Karpas-422 (cell line): Measurements from ENCODE around the gene HEY2. TPM values are rescaled to one million over a fixed set of nuclear protein-coding genes. Genes with fewer than 3 reads are reported as not detected.

Source experiments
- DNase-seq: peaks from one replicate; pipeline ENCODE4 v3.0.0-alpha.2; 2015
- H2AFZ ChIP-seq: fragments of 200-600 bp; sonication (generic); 2 replicates; pipeline ENCODE4 v1.6.1; 2014; ENCODE audit warnings: antibody characterized with exemption, low read length, mixed read lengths
- H3K27ac ChIP-seq: fragments of 200-600 bp; sonication (generic); 2 replicates; pipeline ENCODE4 v1.5.1; 2014; ENCODE audit warnings: mild to moderate bottlenecking, low read length, moderate library complexity
- H3K27me3 ChIP-seq: fragments of 200-600 bp; sonication (generic); 2 replicates; pipeline ENCODE4 v1.6.1; 2014; ENCODE audit warnings: low read length, mixed read lengths
- H3K36me3 ChIP-seq: fragments of 200-600 bp; sonication (generic); 2 replicates; pipeline ENCODE4 v1.6.1; 2014; ENCODE audit warnings: low read length, mixed read lengths; ENCODE audit not compliant: insufficient read depth
- H3K4me1 ChIP-seq: fragments of 200-600 bp; sonication (generic); 2 replicates; pipeline ENCODE4 v1.6.1; 2014; ENCODE audit warnings: mild to moderate bottlenecking, low read length, mixed read lengths
- H3K4me2 ChIP-seq: fragments of 200-600 bp; sonication (generic); 2 replicates; pipeline ENCODE4 v1.6.1; 2014; ENCODE audit warnings: low read length, low read depth, mild to moderate bottlenecking; ENCODE audit not compliant: poor library complexity, severe bottlenecking
- H3K4me3 ChIP-seq: fragments of 200-600 bp; sonication (generic); 2 replicates; pipeline ENCODE4 v1.5.1; 2014; ENCODE audit warnings: mild to moderate bottlenecking, antibody characterized with exemption, low read length, mixed read lengths
- H3K79me2 ChIP-seq: fragments of 200-600 bp; sonication (generic); 2 replicates; pipeline ENCODE4 v1.6.1; 2014; ENCODE audit warnings: mild to moderate bottlenecking, low read length, mixed read lengths
- H3K9ac ChIP-seq: fragments of 200-600 bp; sonication (generic); 2 replicates; pipeline ENCODE4 v1.6.0; 2014; ENCODE audit warnings: low read length
- H3K9me2 ChIP-seq: fragments of 200-600 bp; sonication (generic), shearing (Covaris generic); replicated peaks from 2 replicates; pipeline ENCODE4 v1.6.0; 2014; ENCODE audit warnings: mild to moderate bottlenecking, low read length, moderate library complexity; ENCODE audit not compliant: insufficient read depth
- H3K9me3 ChIP-seq: fragments of 300-700, 200-600 bp; sonication (generic); 2 replicates; pipeline ENCODE4 v1.6.1; 2014; ENCODE audit warnings: low read length, mixed read lengths
- H4K20me1 ChIP-seq: fragments of 200-600 bp; sonication (generic); 2 replicates; pipeline ENCODE4 v1.6.1; 2014; ENCODE audit warnings: mild to moderate bottlenecking, antibody characterized with exemption, low read length, low read depth; ENCODE audit not compliant: insufficient read depth
- total RNA-seq: library from RNA; depleted of rRNA; stranded (reverse); fragments of >200 nt; shearing (Covaris generic); gene quantifications from 2 replicates; pipeline ENCODE4 v1.2.3, GENCODE V29; 2014; ENCODE audit warnings: low replicate concordance

The HEY2 gene
- total RNA-seq, 1 experiment from 2014 or later = 0.11 TPM

GRCh38 chr6:125792680-125793079, 43.2 kb downstream of the HEY2 start:
- Histone ChIP-seq H3K36me3 (no peaks in the 10 kb centered on the region), H3K27me3 (no peaks in the 10 kb centered on the region), H3K79me2 (peaks cover 73% of the 10 kb centered on the region), H3K4me2 (peak overlapping the region; percentile 87), H3K4me3 (peak overlapping the region; percentile 91), H3K9me3 (no peaks in the 10 kb centered on the region), H3K9me2 (no peaks in the 10 kb centered on the region), H3K4me1 (peaks cover 86% of the 10 kb centered on the region), H4K20me1 (no peaks in the 10 kb centered on the region), H3K27ac (peak overlapping the region; percentile 98), H2AFZ (no peak overlapping the region), H3K9ac (peak overlapping the region; percentile 81)
- peak; percentile 48 for DNase-seq

- H3K9ac ChIP-seq = peak overlapping the region; percentile 81
- peak overlapping the region; percentile 98 for H3K27ac ChIP-seq
- peaks cover 75% of the 10 kb centered on the region for H3K79me2 ChIP-seq
- no peaks in the 10 kb centered on the region for H3K9me3 ChIP-seq
- peaks cover 86% of the 10 kb centered on the region for H3K4me1 ChIP-seq
- no peaks in the 10 kb centered on the region for H3K27me3 ChIP-seq
- peak overlapping the region; percentile 91 for H3K4me3 ChIP-seq
- H2AFZ ChIP-seq = no peak overlapping the region
- DNase-seq = peak; percentile 66
- H4K20me1 ChIP-seq = no peaks in the 10 kb centered on the region
- no peaks in the 10 kb centered on the region for H3K36me3 ChIP-seq
- no peaks in the 10 kb centered on the region for H3K9me2 ChIP-seq
- peak overlapping the region; percentile 87 for H3K4me2 ChIP-seq
Measured at GRCh38 chr6:125793280-125793679, 43.8 kb downstream of the HEY2 start.

GRCh38 chr6:125793863-125794262, 44.4 kb downstream of the HEY2 start:
- Histone ChIP-seq H2AFZ (no peak overlapping the region), H3K4me1 (peaks cover 86% of the 10 kb centered on the region), H3K4me3 (peak overlapping the region; percentile 91), H3K36me3 (no peaks in the 10 kb centered on the region), H3K4me2 (peak overlapping the region; percentile 87), H3K9ac (peak overlapping the region; percentile 81), H3K27ac (peak overlapping the region; percentile 98), H3K9me2 (no peaks in the 10 kb centered on the region), H3K27me3 (no peaks in the 10 kb centered on the region), H3K9me3 (no peaks in the 10 kb centered on the region), H4K20me1 (no peaks in the 10 kb centered on the region), H3K79me2 (peaks cover 75% of the 10 kb centered on the region)
- peak; percentile 67 for DNase-seq

GRCh38 chr6:125794342-125795137, 45.1 kb downstream of the HEY2 start:
- Histone ChIP-seq H3K9me2 (no peaks in the 10 kb centered on the region), H4K20me1 (no peaks in the 10 kb centered on the region), H3K36me3 (peaks cover 4% of the 10 kb centered on the region; the same call in 1 of the 2 replicates), H2AFZ (no peak overlapping the region), H3K27me3 (no peaks in the 10 kb centered on the region), H3K9me3 (no peaks in the 10 kb centered on the region), H3K9ac (peak overlapping the region; percentile 24; the same call in 1 of the 2 replicates), H3K27ac (peak overlapping the region; percentile 98), H3K79me2 (peaks cover 82% of the 10 kb centered on the region), H3K4me2 (peak overlapping the region; percentile 87), H3K4me1 (peaks cover 86% of the 10 kb centered on the region), H3K4me3 (peak overlapping the region; percentile 91)
- DNase-seq = no peak

GRCh38 chr6:125795301-125795700, 45.9 kb downstream of the HEY2 start:
- Histone ChIP-seq H2AFZ (no peak overlapping the region), H3K27me3 (no peaks in the 10 kb centered on the region), H3K4me2 (peak overlapping the region; percentile 87), H4K20me1 (no peaks in the 10 kb centered on the region), H3K79me2 (peaks cover 90% of the 10 kb centered on the region), H3K27ac (peak overlapping the region; percentile 98), H3K9me2 (no peaks in the 10 kb centered on the region), H3K4me1 (peaks cover 86% of the 10 kb centered on the region), H3K9me3 (no peaks in the 10 kb centered on the region), H3K4me3 (peak overlapping the region; percentile 6; the same call in 1 of the 2 replicates), H3K36me3 (peaks cover 11% of the 10 kb centered on the region; the same call in 1 of the 2 replicates), H3K9ac (peak overlapping the region; percentile 24)
- DNase-seq = no peak

- H3K79me2 ChIP-seq = peaks cover 95% of the 10 kb centered on the region
- peak overlapping the region; percentile 56 for H3K4me3 ChIP-seq
- H3K27ac ChIP-seq = peak overlapping the region; percentile 98
- H2AFZ ChIP-seq = no peak overlapping the region
- no peaks in the 10 kb centered on the region for H3K9me3 ChIP-seq
- H3K27me3 ChIP-seq = no peaks in the 10 kb centered on the region
- H4K20me1 ChIP-seq = no peaks in the 10 kb centered on the region
- peak overlapping the region; percentile 93 for H3K4me2 ChIP-seq
- peak; percentile 48 for DNase-seq
- H3K9ac ChIP-seq = peak overlapping the region; percentile 58
- H3K9me2 ChIP-seq = no peaks in the 10 kb centered on the region
- peaks cover 100% of the 10 kb centered on the region for H3K4me1 ChIP-seq
- H3K36me3 ChIP-seq = peaks cover 18% of the 10 kb centered on the region
Measured at GRCh38 chr6:125797120-125797885, 47.9 kb downstream of the HEY2 start.

GRCh38 chr6:125797886-125798444, 48.5 kb downstream of the HEY2 start:
- Histone ChIP-seq H3K9ac (peak overlapping the region; percentile 58), H3K27ac (peak overlapping the region; percentile 98), H3K4me3 (peak overlapping the region; percentile 56), H3K79me2 (peaks cover 95% of the 10 kb centered on the region), H3K4me1 (peaks cover 100% of the 10 kb centered on the region), H3K36me3 (peaks cover 18% of the 10 kb centered on the region), H4K20me1 (no peaks in the 10 kb centered on the region), H3K4me2 (peak overlapping the region; percentile 93), H3K27me3 (no peaks in the 10 kb centered on the region), H3K9me3 (no peaks in the 10 kb centered on the region), H2AFZ (no peak overlapping the region), H3K9me2 (no peaks in the 10 kb centered on the region)
- DNase-seq = peak; percentile 75
